Fibroblast of villous mesenchyme (primary cell): Measurements from ENCODE around the gene MT1A. TPM values are rescaled to one million over a fixed set of nuclear protein-coding genes. Genes with fewer than 3 reads are reported as not detected.
A peak's percentile ranks its signal among the peaks of the same experiment; 100 is the strongest.
"Not testable (repeated sequence)": the region's sequence is repeated elsewhere in the genome, so short reads cannot be mapped to it uniquely, and the experiment has no call there.

Experiments
- DNase-seq: peaks from one replicate; pipeline ENCODE4 v3.0.0-alpha.2; 2010; ENCODE audit warnings: low read depth
- H3K4me3 ChIP-seq: 2 replicates; pipeline ENCODE4 v1.5.1; 2011; ENCODE audit warnings: low read depth, mild to moderate bottlenecking, low read length
- CTCF ChIP-seq: IDR thresholded peaks from 2 replicates; pipeline ENCODE4 v1.5.1; 2012; ENCODE audit warnings: low read depth, mild to moderate bottlenecking, low read length; ENCODE audit not compliant: insufficient read depth
- total RNA-seq: library from RNA; depleted of rRNA; stranded (reverse); fragments of >200 nt; gene quantifications from 2 replicates; pipeline ENCODE4 v1.2.3, GENCODE V29; 2012

The MT1A gene
- total RNA-seq, 1 donor: 1.3 TPM

DNA sequence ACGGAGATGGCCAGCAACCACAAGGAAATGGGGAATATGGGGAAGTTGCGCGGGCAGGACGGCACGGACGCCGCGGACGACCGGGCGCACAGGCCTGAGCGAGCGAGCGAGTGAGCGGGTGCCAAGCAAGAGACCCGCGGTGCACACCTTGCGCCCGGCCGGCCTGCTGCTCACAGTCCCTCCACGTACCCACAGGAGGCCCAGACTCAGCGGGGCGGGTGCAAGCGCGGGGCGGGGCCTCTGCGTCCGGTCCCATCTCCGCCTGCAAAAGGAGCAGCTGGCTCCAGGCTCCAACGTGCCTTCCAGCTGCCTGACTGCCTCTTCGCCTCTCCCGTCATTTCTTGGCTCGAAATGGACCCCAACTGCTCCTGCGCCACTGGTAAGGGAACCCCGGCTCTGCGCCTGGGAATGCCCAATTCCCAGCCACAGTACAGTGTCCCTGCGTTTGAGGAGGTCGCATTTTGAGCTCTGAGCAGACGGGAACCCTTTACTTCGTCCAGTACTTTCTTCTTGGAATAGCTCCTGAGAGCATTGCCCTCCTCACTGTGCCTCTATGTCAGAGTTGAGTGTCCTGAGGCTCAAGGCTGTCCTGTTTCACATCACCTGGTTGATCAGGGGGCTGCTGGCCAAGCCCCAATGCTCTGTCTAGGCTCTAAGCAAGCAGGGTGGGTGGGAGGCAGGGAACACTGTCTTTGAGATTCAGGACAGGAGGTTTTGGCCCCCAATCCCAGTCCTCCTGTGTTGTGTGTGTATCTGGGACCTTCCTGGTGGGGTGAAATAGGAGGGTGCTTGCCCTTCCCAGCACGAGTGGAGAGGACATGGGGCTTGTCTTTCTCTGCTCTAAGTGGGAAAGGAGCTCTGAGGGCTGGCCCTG lies 21.0 kb upstream of the MT1A start:
- TF ChIP-seq CTCF: no peak
- DNase-seq: peak; percentile 75
- H3K4me3 ChIP-seq: peak overlapping the region; percentile 45

GRCh38 chr16:56618138-56618537 lies 20.3 kb upstream of the MT1A start:
- no peak for DNase-seq
- H3K4me3 ChIP-seq: no peak overlapping the region
- TF ChIP-seq CTCF: no peak

DNA sequence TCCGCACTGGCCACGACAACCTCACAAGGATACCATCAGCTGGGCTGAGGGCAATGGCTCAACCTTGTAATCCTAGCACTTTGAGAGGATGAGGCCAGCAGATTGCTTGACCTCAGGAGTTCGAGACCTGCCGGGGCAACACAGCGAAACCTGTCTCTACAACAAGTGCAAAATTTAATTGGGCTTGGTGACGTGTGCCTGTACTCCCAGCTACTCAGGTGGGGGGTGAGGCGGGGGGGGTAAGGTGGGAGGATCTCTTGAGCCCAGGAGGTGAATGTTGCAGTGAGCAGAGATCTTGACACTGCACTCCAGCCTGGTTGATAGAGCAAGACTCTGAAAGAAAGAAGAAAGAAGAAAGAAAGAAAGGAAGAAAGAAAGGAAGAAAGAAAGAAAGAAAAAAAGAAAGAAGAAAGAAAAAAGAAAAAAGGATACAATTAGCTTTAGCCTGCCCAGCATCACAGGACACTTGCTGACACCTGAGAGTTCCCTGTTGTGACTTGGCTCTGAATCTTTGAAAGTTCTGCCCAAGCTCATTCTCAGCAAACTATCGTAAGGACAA lies 18.0 kb upstream of the MT1A start:
- TF ChIP-seq CTCF: no peak
- no peak overlapping the region for H3K4me3 ChIP-seq
- no peak for DNase-seq

DNA sequence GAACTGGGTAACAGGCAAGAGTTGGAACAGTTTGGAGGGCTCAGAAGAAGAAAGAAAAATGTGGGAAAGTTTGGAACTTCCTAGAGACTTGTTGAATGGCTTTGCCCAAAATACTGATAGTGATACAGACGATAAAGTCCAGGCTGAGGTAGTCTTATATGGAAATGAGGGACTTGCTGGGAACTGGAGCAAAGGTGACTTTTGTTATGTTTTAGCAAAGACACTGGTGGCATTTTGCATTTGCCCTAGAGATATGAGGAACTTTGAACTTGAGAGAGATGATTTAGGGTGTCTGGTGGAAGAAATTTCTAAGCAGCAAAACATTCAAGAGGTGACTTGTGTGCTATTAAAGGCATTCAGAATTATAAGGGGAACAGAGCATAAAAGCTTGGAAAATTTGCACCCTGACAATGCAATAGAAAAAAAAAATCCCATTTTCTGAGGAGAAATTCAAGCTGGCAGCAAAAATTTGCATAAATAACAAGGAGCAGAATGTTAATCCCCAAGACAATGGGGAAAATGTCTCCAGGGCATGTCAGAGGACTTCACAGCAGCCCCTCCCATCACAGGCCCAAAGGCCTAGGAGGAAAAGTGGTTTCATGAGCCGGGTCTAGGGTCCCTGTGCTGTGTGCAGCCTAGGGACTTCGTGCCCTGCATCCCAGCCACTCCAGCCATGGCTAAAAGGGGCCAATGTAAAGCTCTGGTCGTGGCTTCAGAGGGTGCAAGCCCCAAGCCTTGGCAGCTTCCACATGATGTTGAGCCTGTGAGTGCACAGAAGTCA lies 16.6 kb upstream of the MT1A start:
- not testable (repeated sequence) for DNase-seq, H3K4me3 ChIP-seq

DNA sequence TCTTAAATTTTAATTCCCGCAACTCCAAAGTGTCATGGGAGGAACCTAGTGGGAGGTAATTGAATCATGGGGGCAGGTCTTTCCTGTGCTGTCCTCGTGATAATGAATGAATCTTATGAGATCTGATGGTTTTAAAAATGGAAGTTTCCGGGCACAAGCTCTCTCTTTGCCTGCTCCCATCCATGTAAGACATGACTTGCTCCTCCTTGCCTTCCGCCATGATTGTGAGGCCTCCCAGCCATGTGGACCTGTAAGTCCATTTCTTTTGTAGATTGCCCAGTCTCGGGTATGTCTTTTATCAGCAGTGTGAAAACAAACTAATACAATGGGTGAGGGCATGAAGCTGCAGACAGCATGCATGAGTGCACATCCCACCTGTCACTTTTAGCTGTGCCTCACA lies 15.3 kb upstream of the MT1A start:
- not testable (repeated sequence) for H3K4me3 ChIP-seq, DNase-seq

DNA sequence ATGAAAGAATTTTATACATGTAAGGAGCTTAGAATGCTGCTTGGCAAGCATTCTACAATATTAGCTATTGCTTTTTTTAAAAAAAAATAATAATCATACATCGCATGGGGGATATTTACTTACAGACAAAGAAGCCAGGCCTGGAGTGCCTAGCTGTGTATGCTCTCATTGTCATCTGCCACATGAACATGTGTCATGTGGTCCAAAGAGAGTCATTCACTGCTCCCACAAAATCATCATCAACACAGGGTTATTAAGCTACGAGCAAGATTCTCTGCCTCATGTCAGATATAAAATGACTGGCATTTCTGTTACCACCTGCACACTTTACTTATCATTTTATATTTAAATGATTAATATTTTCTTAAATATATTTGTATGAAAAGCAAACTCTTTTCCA lies 14.8 kb upstream of the MT1A start:
- TF ChIP-seq CTCF: no peak
- no peak overlapping the region for H3K4me3 ChIP-seq

DNA sequence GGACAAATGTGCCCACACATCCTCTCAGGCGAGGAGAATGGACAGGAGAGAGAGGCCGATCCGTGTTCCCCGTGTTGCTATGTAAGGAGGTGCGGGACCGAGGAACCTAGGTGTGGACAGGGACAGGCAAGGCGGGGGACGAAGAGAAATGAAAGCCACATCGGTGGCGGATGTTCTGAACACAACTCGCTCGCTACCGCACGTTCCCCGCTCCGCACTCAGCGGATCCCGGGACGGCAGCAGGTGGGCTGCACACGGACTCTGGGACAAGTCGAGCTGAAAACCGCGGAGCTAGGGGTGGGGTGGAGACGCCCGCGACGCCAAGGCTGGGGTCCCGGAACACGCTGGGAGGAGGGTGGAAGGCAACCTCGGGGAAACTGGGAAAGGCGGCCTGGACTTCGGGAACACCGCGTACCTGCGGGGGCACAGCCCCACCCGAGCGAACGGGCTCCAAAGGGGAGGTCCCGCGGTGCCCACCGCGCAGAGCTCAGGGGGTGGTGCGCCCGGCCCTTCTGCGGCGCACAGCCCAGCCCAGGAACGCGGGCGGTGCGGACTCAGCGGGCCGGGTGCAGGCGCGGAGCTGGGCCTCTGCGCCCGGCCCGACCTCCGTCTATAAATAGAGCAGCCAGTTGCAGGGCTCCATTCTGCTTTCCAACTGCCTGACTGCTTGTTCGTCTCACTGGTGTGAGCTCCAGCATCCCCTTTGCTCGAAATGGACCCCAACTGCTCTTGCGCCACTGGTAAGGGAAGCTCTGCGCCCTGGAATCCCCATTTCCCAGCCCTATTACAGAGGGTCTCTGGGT lies 13.1 kb upstream of the MT1A start, which contains the start of gene MT1E:
Gene MT1E (plus strand): TSS at position 642 of the 803 bp plus-strand sequence. CDS start 71 bp downstream, at position 713.
- DNase-seq: peak; percentile 69
- no peak for TF ChIP-seq CTCF

More for the DNA sequence above, 14.8 kb upstream of the MT1A start:
- no peak for DNase-seq

More for the DNA sequence above, 13.1 kb upstream of the MT1A start, which contains the start of gene MT1E:
- peak within 1 kb of the TSS; percentile 67 for H3K4me3 ChIP-seq
